HG02571 (cell line): Measurements from ENCODE around the gene TIGD3.

Experiments
- ATAC-seq: cut with Tn5 transposase; IDR thresholded peaks from one replicate; pipeline ENCODE4 v1.9.1; 2021; ENCODE audit warnings: mild to moderate bottlenecking, moderate library complexity; ENCODE audit not compliant: unreplicated experiment

TIGD3 gene

DNA sequence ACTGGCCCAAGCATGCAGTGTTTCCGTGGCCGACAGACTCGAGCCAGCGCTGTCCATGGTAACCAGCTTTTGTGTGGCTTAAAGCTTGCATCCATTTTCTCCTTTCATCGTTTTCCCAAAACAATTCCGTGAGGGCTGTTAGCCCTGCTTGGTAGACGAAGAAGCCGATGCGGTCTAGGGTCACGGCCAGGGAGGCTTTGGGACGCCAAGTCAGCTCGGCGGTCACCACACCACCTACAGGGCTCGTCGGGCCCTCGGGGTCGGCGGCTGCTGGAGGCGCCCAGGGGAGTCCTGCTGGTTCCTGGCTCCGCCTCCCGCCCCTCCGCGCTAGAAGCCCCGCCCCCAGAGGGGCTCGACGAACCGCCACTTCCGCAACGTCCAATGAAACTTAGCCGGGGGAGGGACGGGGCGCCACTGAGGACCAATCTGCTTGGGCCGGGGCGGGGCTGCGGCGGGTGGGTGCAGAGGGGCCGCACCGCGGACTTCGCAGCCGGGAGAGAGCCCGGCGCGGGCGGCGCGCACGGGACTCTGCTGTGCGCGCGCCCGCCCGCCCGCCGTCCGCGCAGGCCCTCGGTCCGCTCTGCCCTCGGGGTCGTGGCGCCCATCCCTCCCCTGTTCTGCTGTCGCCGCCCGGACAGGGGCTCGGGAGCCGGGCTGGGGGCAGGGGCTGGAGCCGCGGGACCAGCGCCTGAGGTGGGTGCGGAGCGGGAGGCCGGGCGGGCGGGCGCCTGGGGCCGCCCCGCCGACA is at the start of gene TIGD3:
TIGD3 (plus strand) TSS at position 487 of the 748 bp plus-strand sequence. CDS start 1,058 bp downstream, outside the sequence.
- peak; percentile 80 for ATAC-seq

DNA sequence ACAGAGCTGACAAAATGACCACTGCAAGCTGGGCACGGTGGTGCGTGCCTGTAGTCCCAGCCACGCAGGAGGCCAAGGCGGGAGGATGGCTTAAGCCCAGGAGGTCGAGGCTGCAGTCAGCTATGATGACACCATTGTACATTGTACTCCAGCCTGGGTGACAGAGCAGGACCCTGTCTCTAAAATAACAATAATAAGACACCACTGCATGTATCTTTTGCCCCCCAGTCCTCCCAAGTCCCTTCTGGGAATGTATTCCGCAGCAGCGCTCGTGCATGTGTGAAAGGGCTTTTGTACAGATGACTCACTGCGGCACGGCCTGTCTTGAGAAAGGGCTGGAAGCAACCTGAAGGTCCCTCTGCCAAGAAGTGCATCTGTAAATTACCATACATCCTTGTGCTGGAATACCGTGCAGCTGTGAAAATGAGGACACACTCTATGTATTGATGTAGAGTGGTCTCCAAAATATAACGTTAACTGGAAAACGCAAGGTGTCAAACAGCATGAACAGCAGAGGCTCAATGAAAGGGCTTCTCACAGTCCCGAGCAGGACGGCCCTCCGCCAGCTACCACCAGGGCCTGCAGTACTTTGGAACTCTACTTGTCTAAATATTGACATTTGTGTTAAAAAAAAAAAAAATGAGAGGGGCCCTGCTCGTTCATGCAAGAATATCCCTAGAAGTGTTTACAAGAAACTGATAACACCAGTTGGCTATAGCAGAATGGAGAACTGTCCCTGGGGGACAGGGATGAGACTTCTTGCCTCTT is 48.9 kb upstream of the TIGD3 start:
- ATAC-seq, result no peak

DNA sequence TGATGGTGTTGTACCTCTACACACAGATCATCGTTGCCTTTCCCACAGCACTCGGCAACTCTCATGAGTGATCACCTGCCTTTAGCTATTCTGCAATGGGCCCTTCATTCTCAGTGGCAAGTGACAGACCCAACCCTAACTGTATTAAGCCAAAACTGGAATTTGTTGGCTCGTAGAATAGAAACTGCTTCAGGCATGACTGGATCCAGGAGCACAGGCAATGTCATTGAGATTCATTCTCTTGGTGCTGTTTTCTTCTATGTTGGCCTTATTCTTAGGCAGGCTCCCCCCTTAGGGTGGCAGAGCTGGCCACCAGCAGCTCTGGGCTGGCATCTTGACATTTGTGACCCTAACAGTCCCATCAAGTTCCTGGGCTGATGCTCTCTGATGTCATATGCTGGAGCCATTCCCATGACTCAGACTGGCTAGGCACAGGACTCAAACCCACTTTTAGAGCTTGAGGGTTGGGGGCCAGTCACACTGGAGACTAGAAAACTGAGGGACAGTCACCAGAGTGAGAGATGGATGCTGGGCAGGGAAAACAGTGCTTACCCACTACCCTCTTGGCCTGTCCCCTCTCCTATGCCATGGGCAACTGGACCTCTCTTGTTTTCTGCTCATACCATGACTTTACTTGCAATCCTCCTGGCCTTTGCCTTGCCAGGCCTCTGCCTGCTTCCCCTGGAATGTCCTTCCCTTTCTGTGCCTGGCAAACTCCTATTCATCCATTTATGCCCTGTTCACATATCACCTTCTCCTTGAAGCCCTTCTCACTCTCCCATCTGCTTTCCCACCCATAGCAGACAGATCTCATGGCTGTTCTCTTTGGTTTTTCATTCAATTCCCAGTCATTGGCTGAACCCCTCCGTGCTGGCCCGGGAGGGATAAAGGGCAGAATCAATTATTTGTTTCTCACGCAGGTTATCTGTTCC is 47.0 kb upstream of the TIGD3 start:
- ATAC-seq, result no peak

DNA sequence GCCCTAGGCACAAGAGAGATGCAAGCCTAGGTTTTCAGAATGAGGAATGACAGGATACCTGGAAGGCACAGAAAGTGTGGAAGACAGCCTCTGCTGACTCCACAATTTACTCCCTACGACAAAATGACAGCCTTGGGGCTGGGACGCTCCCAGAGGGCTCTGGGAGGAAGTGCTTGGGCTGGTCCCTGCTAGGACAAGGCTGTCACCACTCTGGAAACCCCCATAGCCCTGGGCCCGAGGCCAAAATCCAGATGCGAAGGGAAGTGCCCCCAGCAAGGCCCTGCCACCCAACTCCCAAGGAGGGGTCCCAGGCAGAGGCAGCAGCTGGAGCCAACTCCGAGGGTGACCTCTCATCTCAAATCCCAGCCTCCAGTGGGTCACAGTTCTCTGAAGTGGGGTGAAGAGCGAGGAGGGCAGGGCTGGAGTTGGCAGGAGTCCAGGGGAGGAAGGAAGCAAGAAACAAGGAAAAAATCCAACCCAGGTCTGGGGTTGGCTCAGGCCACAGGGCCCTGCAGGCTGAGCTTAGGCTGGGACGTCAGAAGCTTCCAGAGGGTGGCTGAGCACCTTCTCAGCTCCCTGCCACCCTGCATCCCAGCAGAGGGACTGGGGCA is 46.2 kb upstream of the TIGD3 start:
- ATAC-seq, result no peak

- no peak for ATAC-seq
Measured at GRCh38 chr11:65309006-65309405, 45.5 kb upstream of the TIGD3 start.

DNA sequence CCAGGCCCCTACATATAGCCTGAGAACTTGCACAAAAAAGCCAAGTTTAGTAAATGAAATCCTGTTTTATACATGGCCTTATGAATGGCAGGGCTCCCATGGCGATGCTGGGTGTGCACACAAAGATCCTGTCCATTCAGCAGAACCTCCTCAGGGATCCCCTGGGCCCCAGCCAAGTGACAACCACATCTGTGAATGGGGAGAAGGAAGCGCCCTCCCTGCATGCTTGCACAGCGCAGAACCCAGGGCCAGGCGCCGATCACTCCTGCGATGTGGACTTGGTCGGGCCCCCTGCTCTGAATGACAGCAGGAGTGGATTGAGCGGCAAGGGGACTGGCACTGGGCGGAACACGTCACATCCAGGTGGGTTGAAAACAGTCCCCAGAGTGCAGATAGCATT is 44.3 kb upstream of the TIGD3 start:
- ATAC-seq, result no peak

GRCh38 chr11:65310736-65311135 is 43.8 kb upstream of the TIGD3 start:
- no peak for ATAC-seq

DNA sequence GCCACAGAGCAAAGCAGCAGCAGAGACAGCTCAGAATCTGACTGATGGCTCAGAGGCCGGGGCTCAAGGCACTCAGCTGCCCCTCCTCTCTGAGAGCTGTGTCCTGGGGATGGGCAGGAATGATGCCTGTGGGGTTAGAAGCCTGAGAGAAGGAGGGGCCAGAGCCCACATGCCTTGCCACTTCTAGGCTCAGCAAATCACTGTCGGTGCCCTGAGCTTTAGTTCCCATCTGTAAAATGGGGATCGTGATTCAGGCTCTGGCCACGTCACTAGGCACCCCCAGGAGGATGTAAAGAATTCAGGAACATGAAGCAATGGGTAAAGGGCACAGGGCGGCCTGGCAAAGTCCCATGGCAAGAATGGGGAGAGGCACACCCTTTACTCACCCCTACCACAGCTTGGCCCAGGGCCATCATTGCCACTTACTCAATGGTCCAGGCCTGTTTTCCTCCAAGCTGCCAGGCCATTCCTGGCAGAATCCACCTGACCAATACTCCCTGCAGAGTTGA is 43.3 kb upstream of the TIGD3 start:
- ATAC-seq, result no peak

DNA sequence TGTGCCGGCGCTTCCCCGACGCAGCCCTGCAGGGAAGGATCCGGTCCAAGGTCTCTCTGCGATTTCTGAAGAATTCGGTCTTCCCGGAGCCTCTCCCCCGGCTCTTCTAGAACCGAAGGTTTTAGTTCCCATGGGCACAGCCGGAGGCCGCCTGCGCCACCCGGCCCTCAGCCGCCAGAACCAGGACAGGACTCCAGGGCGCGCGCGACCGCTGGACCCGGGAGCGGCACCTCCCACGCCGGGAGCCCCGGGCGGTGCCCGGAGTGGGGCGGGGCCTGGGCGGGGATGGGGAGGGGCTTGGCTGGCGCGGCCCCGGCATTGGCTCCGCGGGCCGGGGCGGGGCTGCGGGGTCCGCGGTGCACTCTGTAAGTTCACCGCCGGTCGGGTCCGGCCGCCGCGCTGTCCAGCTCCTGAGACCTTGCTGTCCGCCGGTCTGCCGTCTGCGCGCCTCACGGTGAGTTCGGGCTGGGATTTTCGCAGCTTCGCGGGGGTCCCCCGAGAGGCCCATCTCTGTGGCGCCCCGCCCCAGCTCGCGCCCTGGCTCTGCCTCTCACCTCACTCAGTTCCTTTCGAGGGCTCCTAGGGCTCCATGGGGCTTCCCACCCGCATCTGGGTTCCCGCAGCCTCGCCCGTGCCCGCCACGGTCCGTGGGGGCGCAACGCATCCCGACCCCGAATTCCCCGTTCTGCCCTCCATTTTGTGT is 39.9 kb upstream of the TIGD3 start, which contains the start of gene CDC42EP2:
CDC42EP2 (plus strand) TSS at position 366 of the 703 bp plus-strand sequence. CDS start 6,033 bp downstream, outside the sequence.
- peak; percentile 68 for ATAC-seq

DNA sequence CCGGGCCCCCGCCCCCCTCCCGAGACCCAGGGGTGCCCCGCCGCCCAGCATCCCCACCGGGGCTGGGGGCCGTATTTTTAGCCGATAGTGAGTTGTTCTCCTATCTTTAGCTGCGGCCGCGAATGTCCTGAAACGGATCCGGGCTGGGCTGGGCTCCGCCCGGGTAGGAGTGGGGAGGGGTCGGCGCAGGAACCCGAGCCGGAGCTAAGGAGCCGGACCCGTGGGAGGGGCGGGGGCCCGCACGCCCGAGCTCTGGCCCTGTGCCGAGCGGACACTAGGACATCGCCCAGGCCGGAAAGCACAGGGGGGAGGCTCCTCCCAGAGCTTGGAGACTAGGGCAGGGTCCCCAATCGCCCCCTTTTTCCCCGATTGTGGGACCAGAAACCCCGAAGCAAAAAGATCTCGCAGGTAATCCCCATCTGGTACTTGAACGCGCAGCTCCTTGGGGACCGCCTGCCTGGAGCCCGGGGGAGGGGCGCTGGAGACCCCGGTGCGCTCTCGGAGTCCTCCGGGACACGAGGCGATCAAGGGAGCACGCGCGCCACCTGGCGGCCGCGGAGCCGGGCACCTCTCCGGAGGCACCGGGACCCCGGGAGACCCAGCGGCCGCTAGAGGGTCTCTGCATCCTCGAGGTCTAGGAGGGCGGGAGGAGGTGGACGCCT is 39.2 kb upstream of the TIGD3 start:
- no peak for ATAC-seq

GRCh38 chr11:65315866-65316226 is 38.7 kb upstream of the TIGD3 start:
- no peak for ATAC-seq

DNA sequence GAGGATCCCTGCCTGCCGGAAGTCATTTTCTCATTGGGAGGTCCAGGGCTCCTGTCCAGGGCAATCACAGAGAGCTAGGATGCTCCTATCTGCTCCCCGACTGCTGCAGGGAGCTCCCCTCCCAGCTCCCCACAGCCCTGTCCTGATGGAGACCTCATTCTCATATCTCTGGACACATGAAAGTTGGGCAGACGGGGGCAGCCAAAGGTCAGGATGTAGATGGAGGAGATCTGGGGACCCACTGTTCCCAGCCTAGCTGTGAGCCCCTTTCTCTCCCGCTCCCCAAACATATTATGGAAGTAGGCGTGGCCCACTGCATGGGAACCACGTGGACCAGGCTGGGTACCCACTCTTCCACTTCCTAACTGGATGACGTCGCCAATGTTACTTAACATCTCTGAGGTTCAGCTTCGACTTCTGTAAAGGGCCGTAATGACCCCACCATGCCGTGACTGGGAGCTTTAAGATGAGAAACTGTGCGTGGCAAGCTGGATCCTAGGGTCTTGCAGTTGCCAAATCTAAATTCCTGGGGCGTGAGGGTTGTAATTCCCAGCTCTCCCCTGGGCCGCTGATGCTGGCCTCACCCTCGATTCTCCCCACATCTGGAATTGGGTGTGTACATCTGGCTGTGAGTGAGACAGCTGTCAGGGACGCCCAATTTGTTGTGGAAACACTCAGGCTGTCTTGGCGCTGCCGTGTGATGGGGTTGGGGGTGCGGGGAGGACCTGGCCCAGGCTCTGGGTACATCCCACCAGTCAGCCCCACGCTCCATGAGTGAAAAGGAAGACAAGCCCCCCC is 38.1 kb upstream of the TIGD3 start:
- no peak for ATAC-seq

DNA sequence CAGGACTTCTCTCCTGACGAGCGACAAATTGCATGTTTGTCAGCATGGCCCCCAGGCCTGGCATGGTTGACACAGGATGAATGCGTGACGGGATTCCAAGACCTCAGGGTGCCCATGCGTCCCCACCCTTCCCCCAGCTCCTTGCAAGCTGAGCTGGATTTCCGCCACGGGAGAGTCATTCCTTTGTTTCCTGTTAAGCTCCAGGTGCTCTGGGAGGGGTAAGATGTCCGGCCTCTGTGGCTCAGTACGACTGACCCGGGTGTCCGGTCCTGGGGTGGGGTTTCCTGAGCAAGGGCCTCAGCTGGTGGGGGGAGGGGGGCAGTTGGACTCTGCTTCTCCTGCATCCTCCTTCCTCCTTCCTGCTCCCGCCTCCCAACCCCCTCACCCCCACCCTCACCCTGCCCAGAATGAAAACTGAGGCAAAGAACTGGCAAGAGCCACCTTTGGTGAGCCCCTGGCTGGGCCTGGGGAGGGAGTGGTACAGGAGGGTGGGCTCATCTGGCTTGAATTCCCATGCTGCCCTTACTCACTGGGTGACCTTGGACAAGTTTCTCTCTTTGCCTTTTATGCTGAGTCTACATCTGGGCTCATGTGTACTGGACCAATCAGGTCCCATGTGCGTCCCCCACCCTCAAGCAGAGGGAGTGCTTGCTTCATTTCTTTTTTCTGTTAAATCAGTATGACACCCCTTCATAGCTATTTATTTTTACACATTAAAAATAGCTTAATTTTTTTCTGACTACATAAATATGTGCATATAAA is 37.3 kb upstream of the TIGD3 start:
- ATAC-seq, result no peak

DNA sequence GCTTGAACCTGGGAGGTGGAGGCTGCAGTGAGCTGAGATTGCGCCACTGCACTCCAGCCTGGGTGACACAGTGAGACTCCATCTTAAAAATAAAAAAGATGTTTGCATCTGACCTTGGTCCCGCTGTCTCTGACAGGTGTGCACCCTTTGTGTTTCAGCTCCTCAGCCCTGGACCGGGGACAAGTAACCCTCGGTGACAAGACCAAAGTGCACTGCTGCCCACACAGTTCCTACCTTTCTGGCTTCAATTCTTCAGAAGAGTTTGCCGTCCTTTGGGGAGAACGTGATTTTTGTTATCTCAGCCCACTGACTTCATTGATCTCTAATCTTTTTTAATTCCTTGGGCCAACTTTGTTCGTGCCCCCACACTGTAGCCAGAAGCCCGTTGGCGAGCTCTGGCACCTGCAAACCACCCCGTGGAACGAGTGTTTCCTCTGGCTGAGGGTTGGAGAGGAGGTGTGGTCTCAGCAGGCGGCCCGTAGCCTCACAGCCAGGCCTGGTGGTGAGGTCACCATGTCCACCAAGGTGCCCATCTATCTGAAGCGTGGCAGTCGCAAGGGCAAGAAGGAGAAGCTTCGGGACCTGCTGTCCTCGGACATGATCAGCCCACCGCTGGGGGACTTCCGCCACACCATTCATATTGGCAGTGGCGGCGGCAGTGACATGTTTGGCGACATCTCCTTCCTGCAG is 34.0 kb upstream of the TIGD3 start:
- ATAC-seq, result no peak

DNA sequence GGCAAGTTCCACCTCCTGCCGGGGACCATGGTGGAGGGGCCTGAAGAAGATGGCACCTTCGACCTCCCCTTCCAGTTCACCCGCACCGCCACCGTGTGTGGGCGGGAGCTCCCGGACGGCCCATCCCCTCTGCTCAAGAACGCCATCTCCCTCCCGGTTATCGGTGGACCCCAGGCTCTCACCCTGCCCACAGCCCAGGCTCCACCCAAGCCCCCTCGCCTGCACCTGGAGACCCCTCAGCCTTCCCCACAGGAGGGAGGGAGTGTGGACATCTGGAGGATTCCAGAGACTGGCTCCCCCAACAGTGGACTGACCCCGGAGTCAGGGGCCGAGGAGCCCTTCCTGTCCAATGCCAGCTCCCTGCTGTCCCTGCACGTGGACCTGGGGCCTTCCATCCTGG is 33.5 kb upstream of the TIGD3 start:
- ATAC-seq, result no peak

DNA sequence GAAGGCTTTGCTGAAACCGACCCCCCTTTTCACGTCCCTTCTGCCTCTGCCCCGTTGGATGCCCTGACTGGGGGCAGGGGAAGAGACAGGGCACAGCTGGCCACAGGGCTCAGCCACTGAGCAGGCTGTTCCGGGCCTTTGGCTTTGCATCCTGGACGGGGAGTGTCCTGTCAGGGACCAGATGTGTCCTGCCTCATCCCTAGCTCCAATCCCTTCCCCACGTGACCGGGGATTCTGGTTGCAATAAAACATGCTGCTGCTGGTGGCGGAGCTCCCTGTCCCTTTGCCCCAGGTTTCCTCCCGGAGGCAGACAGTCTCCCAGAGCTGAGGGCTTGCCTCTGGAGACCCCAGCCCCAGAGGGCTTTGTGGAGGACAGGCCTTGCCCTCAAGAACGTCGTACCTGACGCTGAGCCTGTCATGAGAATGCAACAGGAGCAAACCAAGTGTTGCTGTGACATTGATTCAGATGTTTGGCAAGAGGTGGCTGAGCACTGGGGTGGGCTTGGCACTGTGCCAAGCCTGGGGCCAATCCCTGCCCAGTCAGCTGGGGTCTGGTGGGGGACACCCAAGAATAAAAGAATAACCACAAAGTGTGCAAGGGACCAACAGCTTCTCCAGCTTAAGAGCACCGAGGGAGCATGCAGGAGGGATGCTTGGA is 32.6 kb upstream of the TIGD3 start:
- ATAC-seq, result no peak

GRCh38 chr11:65323813-65324212 is 30.7 kb upstream of the TIGD3 start:
- ATAC-seq, result no peak
